ENCODE results near the gene AMACR. TPM values are rescaled to one million over a fixed set of nuclear protein-coding genes. Genes with fewer than 3 reads are reported as not detected.

Gene AMACR
- total RNA-seq, 1 donor, result 15.2 TPM

DNA sequence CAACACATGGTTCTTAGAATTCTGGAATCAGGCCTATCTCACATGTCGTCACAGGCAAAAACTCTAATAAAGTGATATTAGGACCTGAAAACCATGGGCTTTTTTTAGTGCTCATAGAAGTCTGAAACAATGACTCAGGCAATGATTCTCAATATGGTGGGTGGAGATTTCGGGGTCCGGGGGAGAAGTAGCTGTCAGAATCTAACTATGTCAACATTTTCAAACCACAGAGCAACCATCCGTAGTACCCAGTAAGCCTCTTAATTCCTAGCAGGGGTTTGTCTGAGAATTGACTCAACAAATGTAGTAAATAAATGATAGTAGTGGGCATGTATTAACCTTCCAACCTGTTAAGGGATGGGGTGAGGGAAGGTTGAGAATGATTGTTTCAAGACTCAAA is 2.6 kb downstream of the AMACR start:
- no peak overlapping the region for H3K27ac ChIP-seq (ENCODE audit: low read depth, low read length)
- peaks cover 18% of the 10 kb centered on the region for H3K36me3 ChIP-seq (ENCODE audit: insufficient read depth, low read length)
- H3K9me3 ChIP-seq (ENCODE audit: low read depth, low read length), result no peaks in the 10 kb centered on the region
- H3K4me1 ChIP-seq (ENCODE audit: insufficient read depth, low read length), result peaks cover 23% of the 10 kb centered on the region
- H3K4me3 ChIP-seq (ENCODE audit: insufficient read depth, low read length), result no peak overlapping the region
- peaks cover 13% of the 10 kb centered on the region for H3K79me2 ChIP-seq (ENCODE audit: insufficient read depth, low read length)
- H2AFZ ChIP-seq (ENCODE audit: low read length), result no peak overlapping the region
- DNase-seq (ENCODE audit: insufficient read length, low spot score, missing footprints), result no peak
- TF ChIP-seq, protein P1, sequence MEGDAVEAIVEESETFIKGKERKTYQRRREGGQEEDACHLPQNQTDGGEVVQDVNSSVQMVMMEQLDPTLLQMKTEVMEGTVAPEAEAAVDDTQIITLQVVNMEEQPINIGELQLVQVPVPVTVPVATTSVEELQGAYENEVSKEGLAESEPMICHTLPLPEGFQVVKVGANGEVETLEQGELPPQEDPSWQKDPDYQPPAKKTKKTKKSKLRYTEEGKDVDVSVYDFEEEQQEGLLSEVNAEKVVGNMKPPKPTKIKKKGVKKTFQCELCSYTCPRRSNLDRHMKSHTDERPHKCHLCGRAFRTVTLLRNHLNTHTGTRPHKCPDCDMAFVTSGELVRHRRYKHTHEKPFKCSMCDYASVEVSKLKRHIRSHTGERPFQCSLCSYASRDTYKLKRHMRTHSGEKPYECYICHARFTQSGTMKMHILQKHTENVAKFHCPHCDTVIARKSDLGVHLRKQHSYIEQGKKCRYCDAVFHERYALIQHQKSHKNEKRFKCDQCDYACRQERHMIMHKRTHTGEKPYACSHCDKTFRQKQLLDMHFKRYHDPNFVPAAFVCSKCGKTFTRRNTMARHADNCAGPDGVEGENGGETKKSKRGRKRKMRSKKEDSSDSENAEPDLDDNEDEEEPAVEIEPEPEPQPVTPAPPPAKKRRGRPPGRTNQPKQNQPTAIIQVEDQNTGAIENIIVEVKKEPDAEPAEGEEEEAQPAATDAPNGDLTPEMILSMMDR (IDR thresholded peaks at IDR 0.05; ENCODE audit: extremely low read depth, low read depth, low read length), result no peak
- no peaks in the 10 kb centered on the region for H4K20me1 ChIP-seq (ENCODE audit: insufficient read depth, low read length)
- H3K4me2 ChIP-seq (ENCODE audit: insufficient read depth, low read length), result no peak overlapping the region
- H3K27me3 ChIP-seq (ENCODE audit: insufficient read depth, low read length), result no peaks in the 10 kb centered on the region

DNA sequence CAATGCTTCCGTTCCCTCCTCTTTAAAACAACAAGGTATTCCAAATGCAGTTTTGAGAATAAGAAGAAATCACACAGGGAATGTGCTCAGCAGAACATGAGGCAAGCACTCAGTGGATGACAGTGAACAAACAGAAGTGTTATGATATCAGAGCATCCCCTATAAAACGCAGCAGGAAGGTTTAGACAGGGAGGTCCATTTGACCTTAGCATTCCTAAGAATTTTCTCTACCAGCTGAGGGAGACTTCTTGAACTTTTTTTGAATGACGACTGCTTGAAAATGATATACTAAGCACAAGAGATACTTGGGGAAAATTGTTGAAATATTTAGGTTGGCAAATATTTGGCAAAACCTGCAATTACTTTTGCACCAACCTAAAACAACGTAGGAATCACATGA is 3.9 kb downstream of the AMACR start:
- H3K79me2 ChIP-seq (ENCODE audit: insufficient read depth, low read length), result peaks cover 13% of the 10 kb centered on the region
- H2AFZ ChIP-seq (ENCODE audit: low read length), result no peak overlapping the region
- no peaks in the 10 kb centered on the region for H3K27me3 ChIP-seq (ENCODE audit: insufficient read depth, low read length)
- H3K9me3 ChIP-seq (ENCODE audit: low read depth, low read length), result no peaks in the 10 kb centered on the region
- no peaks in the 10 kb centered on the region for H4K20me1 ChIP-seq (ENCODE audit: insufficient read depth, low read length)
- no peak overlapping the region for H3K27ac ChIP-seq (ENCODE audit: low read depth, low read length)
- peaks cover 18% of the 10 kb centered on the region for H3K36me3 ChIP-seq (ENCODE audit: insufficient read depth, low read length)
- TF ChIP-seq, protein P1 (IDR thresholded peaks at IDR 0.05; ENCODE audit: extremely low read depth, low read depth, low read length), result no peak
- no peak for DNase-seq (ENCODE audit: insufficient read length, low spot score, missing footprints)
- H3K4me1 ChIP-seq (ENCODE audit: insufficient read depth, low read length), result peaks cover 19% of the 10 kb centered on the region
- H3K4me3 ChIP-seq (ENCODE audit: insufficient read depth, low read length), result no peak overlapping the region
- no peak overlapping the region for H3K4me2 ChIP-seq (ENCODE audit: insufficient read depth, low read length)

DNA sequence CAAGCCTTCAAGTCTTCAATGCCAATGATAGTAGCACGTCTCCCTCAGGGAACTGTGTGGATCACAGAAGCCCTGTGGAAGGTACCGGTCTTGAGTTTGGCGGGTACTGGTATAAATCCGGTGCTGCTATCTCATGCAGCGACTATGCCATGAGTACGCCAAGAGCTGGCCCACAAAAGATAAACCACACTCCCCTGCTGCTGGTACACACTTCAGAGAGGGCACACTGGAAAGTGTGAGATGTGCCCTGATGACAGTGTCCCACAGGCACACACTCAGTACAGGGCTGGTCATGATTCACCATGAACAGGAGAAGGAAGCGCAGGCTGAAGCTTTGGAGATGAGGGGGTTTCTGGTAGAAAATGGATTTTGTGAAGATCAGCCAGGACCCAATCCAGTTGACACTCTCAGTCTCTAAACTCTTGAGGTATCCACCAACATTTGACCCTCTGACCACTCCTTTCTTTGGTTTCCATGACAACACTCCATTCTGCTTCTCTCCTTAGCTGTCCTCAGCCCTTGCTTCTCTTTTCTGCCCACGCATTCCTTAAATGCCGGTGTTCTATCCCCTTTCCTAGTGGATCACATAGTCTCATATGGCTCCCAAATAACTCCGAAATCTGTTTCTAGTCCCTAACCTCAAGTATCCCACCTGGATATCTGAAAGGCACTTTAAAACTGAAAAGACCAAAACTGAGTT is 5.1 kb downstream of the AMACR start:
- no peaks in the 10 kb centered on the region for H3K27me3 ChIP-seq (ENCODE audit: insufficient read depth, low read length)
- H3K4me2 ChIP-seq (ENCODE audit: insufficient read depth, low read length), result no peak overlapping the region
- TF ChIP-seq, protein P1 (IDR thresholded peaks at IDR 0.05; ENCODE audit: extremely low read depth, low read depth, low read length), result no peak
- no peak overlapping the region for H3K27ac ChIP-seq (ENCODE audit: low read depth, low read length)
- no peak overlapping the region for H3K4me3 ChIP-seq (ENCODE audit: insufficient read depth, low read length)
- H4K20me1 ChIP-seq (ENCODE audit: insufficient read depth, low read length), result no peaks in the 10 kb centered on the region
- peaks cover 15% of the 10 kb centered on the region for H3K4me1 ChIP-seq (ENCODE audit: insufficient read depth, low read length)
- H3K9me3 ChIP-seq (ENCODE audit: low read depth, low read length), result no peaks in the 10 kb centered on the region
- H3K36me3 ChIP-seq (ENCODE audit: insufficient read depth, low read length), result peaks cover 21% of the 10 kb centered on the region
- peaks cover 13% of the 10 kb centered on the region for H3K79me2 ChIP-seq (ENCODE audit: insufficient read depth, low read length)
- no peak for DNase-seq (ENCODE audit: insufficient read length, low spot score, missing footprints)
- H2AFZ ChIP-seq (ENCODE audit: low read length), result no peak overlapping the region

DNA sequence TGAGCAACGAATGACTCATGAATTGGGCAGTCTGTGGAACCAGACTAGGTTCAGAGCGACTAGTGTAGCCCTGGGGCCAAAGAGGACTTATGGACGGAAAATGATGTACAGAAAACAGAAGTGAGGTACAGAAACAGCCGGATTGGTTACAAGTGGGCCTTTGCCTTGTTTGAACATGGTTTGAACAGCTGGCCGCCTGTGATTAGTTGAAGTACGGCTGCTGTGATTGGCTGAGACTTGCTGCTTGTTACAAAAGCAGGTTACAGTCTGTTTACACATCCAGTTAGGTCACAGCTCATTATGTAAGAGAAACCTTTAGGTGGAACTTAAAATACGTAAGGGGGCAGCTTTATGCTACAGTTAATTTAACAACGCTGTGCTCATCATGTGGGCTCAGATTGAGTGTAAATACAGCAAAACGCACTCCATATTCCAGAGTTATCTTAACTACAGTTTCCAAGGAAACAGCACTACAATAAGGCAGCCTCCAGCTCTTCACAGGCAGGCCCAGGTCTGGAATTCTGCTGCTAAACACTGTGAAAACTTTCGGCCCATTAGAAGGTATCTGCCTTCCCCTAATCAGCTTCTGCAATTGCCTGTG is 6.5 kb downstream of the AMACR start:
- Histone ChIP-seq H3K36me3 (ENCODE audit: insufficient read depth, low read length) (peaks cover 21% of the 10 kb centered on the region), H3K4me3 (ENCODE audit: insufficient read depth, low read length) (no peak overlapping the region), H3K9me3 (ENCODE audit: low read depth, low read length) (no peaks in the 10 kb centered on the region), H3K79me2 (ENCODE audit: insufficient read depth, low read length) (peaks cover 6% of the 10 kb centered on the region), H2AFZ (ENCODE audit: low read length) (no peak overlapping the region), H3K4me2 (ENCODE audit: insufficient read depth, low read length) (no peak overlapping the region), H3K27ac (ENCODE audit: low read depth, low read length) (no peak overlapping the region), H3K4me1 (ENCODE audit: insufficient read depth, low read length) (peaks cover 3% of the 10 kb centered on the region), H3K27me3 (ENCODE audit: insufficient read depth, low read length) (no peaks in the 10 kb centered on the region), H4K20me1 (ENCODE audit: insufficient read depth, low read length) (no peaks in the 10 kb centered on the region)
- DNase-seq (ENCODE audit: insufficient read length, low spot score, missing footprints), result no peak
- TF ChIP-seq, protein P1 (IDR thresholded peaks at IDR 0.05; ENCODE audit: extremely low read depth, low read depth, low read length), result no peak
